Fibroblast of lung (primary cell): Measurements from ENCODE around the gene CCDC12. TPM values are rescaled to one million over a fixed set of nuclear protein-coding genes. Genes with fewer than 3 reads are reported as not detected.
A peak's percentile ranks its signal among the peaks of the same experiment; 100 is the strongest.

Source experiments
- DNase-seq, 2 donors: peaks; one replicate each; pipeline versions ENCODE4 v3.0.0 to v3.0.0-alpha.2; 2010; ENCODE audit warnings: low read depth in 2 of 2
- H2AFZ ChIP-seq: 2 replicates; pipeline ENCODE4 v1.5.1; 2012; ENCODE audit warnings: low read length, control low read depth, inconsistent platforms
- H3K27ac ChIP-seq: 2 replicates; pipeline ENCODE4 v1.5.1; 2011; ENCODE audit warnings: low read length, control low read depth; ENCODE audit not compliant: insufficient read depth
- H3K27me3 ChIP-seq: 2 replicates; pipeline ENCODE4 v1.5.1; 2011; ENCODE audit warnings: mild to moderate bottlenecking, low read length; ENCODE audit not compliant: control insufficient read depth, insufficient read depth
- H3K36me3 ChIP-seq: 2 replicates; pipeline ENCODE4 v1.5.1; 2011; ENCODE audit warnings: low read length; ENCODE audit not compliant: control insufficient read depth, insufficient read depth
- H3K4me1 ChIP-seq: 2 replicates; pipeline ENCODE4 v1.5.1; 2011; ENCODE audit warnings: low read length; ENCODE audit not compliant: control insufficient read depth, insufficient read depth; ENCODE audit errors: extremely low read depth
- H3K4me2 ChIP-seq: 2 replicates; pipeline ENCODE4 v1.5.1; 2011; ENCODE audit warnings: low read length, control low read depth; ENCODE audit not compliant: insufficient read depth; ENCODE audit errors: extremely low read depth
- H3K4me3 ChIP-seq, 4 experiments: fragments of 200-600 bp in 1 of 4; sonication (generic) in 1 of 4; replicated peaks in 1 of 4; 2 replicates each; pipeline ENCODE4 v1.5.1; 2011 to 2016; ENCODE audit warnings: low read length in 4 of 4, low read depth in 3 of 4, mild to moderate bottlenecking in 3 of 4, control low read depth in 2 of 4, inconsistent platforms in 1 of 4, mixed read lengths in 1 of 4; ENCODE audit not compliant: insufficient read depth in 1 of 4; ENCODE audit errors: control extremely low read depth in 1 of 4
- H3K79me2 ChIP-seq: 2 replicates; pipeline ENCODE4 v1.5.1; 2012; ENCODE audit warnings: mild to moderate bottlenecking, low read length, inconsistent platforms; ENCODE audit not compliant: control insufficient read depth, insufficient read depth
- H3K9ac ChIP-seq: 2 replicates; pipeline ENCODE4 v1.5.1; 2011; ENCODE audit warnings: mild to moderate bottlenecking, low read length, control low read depth; ENCODE audit not compliant: insufficient read depth
- H3K9me3 ChIP-seq: 2 replicates; pipeline ENCODE4 v1.5.1; 2012; ENCODE audit warnings: low read depth, low read length; ENCODE audit not compliant: control insufficient read depth, insufficient read depth
- H4K20me1 ChIP-seq: 2 replicates; pipeline ENCODE4 v1.5.1; 2011; ENCODE audit warnings: low read length; ENCODE audit not compliant: control insufficient read depth, insufficient read depth; ENCODE audit errors: extremely low read depth
- EZH2 ChIP-seq: IDR thresholded peaks from 2 replicates; pipeline ENCODE4 v1.5.1; 2012; ENCODE audit warnings: low read length, control low read depth, mild to moderate bottlenecking; ENCODE audit errors: missing control alignments
- polyA plus RNA-seq, 2 donors: library from polyadenylated mRNA; depleted of rRNA in 1 of 2; stranded (reverse) in 1 of 2; unstranded in 1 of 2; fragments of >200 nt; gene quantifications; 2 replicates each; pipeline ENCODE4 v1.2.1, GENCODE V29; 2011 to 2012; ENCODE audit warnings: missing spikeins in 1 of 2
- total RNA-seq: library from RNA; depleted of rRNA; stranded (reverse); fragments of >200 nt; gene quantifications from 2 replicates; pipeline ENCODE4 v1.2.1, GENCODE V29; 2014
- TF ChIP-seq, protein P1 (sequence below), 2 donors: IDR thresholded peaks in 1 of 2; conservative IDR thresholded peaks in 1 of 2; 1 replicate in 1 of 2; 2 replicates in 1 of 2; pipeline ENCODE4 v1.5.1; 2011 to 2012; ENCODE audit warnings: low read length in 2 of 2, control low read depth in 1 of 2, inconsistent platforms in 1 of 2, low read depth in 1 of 2, mild to moderate bottlenecking in 1 of 2

Gene CCDC12
- total and polyA plus RNA-seq, 2 donors (not counting 1 experiment from before 2014, with no cell fraction given) = 28.0 to 29.2 TPM

GRCh38 chr3:46904303-46905212 is 72.0 kb downstream of the CCDC12 start:
- Histone ChIP-seq H3K79me2 (no peaks in the 10 kb centered on the region), H3K9ac (no peak overlapping the region), H4K20me1 (no peaks in the 10 kb centered on the region), H2AFZ (no peak overlapping the region), H3K27me3 (peaks cover 6% of the 10 kb centered on the region), H3K4me1 (peaks cover 5% of the 10 kb centered on the region), H3K4me2 (no peak overlapping the region), H3K9me3 (no peaks in the 10 kb centered on the region), H3K27ac (no peak overlapping the region), H3K36me3 (no peaks in the 10 kb centered on the region), H3K4me3 (no peak overlapping the region)
- no peak for DNase-seq
- no peak for TF ChIP-seq EZH2
- TF ChIP-seq, protein P1, sequence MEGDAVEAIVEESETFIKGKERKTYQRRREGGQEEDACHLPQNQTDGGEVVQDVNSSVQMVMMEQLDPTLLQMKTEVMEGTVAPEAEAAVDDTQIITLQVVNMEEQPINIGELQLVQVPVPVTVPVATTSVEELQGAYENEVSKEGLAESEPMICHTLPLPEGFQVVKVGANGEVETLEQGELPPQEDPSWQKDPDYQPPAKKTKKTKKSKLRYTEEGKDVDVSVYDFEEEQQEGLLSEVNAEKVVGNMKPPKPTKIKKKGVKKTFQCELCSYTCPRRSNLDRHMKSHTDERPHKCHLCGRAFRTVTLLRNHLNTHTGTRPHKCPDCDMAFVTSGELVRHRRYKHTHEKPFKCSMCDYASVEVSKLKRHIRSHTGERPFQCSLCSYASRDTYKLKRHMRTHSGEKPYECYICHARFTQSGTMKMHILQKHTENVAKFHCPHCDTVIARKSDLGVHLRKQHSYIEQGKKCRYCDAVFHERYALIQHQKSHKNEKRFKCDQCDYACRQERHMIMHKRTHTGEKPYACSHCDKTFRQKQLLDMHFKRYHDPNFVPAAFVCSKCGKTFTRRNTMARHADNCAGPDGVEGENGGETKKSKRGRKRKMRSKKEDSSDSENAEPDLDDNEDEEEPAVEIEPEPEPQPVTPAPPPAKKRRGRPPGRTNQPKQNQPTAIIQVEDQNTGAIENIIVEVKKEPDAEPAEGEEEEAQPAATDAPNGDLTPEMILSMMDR (conservative IDR thresholded peaks at IDR 0.05 in 1 of 2, IDR thresholded peaks at IDR 0.05 in 1 of 2; ENCODE audit: low read depth in 1 of 2, low read length in 2 of 2) = no peak

GRCh38 chr3:46903341-46904302 is 72.9 kb downstream of the CCDC12 start:
- no peaks in the 10 kb centered on the region for H3K79me2 ChIP-seq
- no peaks in the 10 kb centered on the region for H4K20me1 ChIP-seq
- H3K4me1 ChIP-seq = peaks cover 4% of the 10 kb centered on the region
- no peak overlapping the region for H2AFZ ChIP-seq
- no peaks in the 10 kb centered on the region for H3K36me3 ChIP-seq
- peak in 1 of 2 donors; percentile 63 for DNase-seq
- no peaks in the 10 kb centered on the region for H3K9me3 ChIP-seq
- H3K27ac ChIP-seq = no peak overlapping the region
- no peak overlapping the region for H3K4me3 ChIP-seq
- no peak overlapping the region for H3K9ac ChIP-seq
- H3K4me2 ChIP-seq = no peak overlapping the region
- peaks cover 6% of the 10 kb centered on the region for H3K27me3 ChIP-seq
- TF ChIP-seq EZH2 = no peak
- TF ChIP-seq, protein P1 (conservative IDR thresholded peaks at IDR 0.05 in 1 of 2, IDR thresholded peaks at IDR 0.05 in 1 of 2; ENCODE audit: low read depth in 1 of 2, low read length in 2 of 2) = no peak

DNA sequence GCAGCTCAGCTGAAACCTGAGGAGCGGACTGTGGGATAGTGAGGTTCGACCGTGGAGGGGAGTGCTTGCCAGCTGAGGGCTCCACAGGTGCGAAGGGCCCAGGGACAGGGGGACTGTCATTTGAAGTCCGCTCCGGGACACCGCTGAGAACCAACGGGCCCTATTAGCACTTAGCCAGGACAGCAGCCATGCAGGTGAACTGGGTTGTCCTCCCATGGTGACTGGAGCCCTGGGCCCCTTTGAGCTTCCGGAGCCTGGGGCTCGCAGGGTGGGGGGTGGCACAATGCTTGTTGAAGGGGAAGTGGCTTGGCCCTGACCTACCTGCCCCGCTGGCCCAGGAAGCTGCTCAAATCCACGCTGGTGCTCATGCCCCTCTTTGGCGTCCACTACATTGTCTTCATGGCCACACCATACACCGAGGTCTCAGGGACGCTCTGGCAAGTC is 74.3 kb downstream of the CCDC12 start:
- Histone ChIP-seq H3K36me3 (no peaks in the 10 kb centered on the region), H4K20me1 (no peaks in the 10 kb centered on the region)

More for the DNA sequence above, 74.3 kb downstream of the CCDC12 start:
- TF ChIP-seq EZH2 = no peak
- TF ChIP-seq, protein P1 (conservative IDR thresholded peaks at IDR 0.05 in 1 of 2, IDR thresholded peaks at IDR 0.05 in 1 of 2; ENCODE audit: low read depth in 1 of 2, low read length in 2 of 2) = no peak
- Histone ChIP-seq H3K4me1 (no peaks in the 10 kb centered on the region), H3K9ac (no peak overlapping the region), H2AFZ (no peak overlapping the region), H3K9me3 (no peaks in the 10 kb centered on the region), H3K27ac (no peak overlapping the region), H3K27me3 (peaks cover 6% of the 10 kb centered on the region), H3K4me3 (no peak overlapping the region), H3K79me2 (no peaks in the 10 kb centered on the region), H3K4me2 (no peak overlapping the region)
- DNase-seq = no peak
